Keratinocyte (primary cell): ENCODE data around the gene TH. TPM values are rescaled to one million over a fixed set of nuclear protein-coding genes. Genes with fewer than 3 reads are reported as not detected.

Experiments
- DNase-seq: peaks from one replicate; pipeline ENCODE4 v3.0.0-alpha.2; 2011; ENCODE audit warnings: low read depth, missing footprints, low spot score
- FAIRE-seq: peaks from 2 replicates; lab custom pipeline; 2011; peaks lifted over from hg19 to GRCh38; lab: Jason Lieb, UNC
- H2AFZ ChIP-seq: 2 replicates; pipeline ENCODE4 v1.6.0; 2012; ENCODE audit warnings: low read length, control low read depth, inconsistent platforms; ENCODE audit not compliant: control insufficient read depth
- H3K27ac ChIP-seq: 2 replicates; pipeline ENCODE4 v1.5.1; 2011; ENCODE audit warnings: low read length; ENCODE audit not compliant: control insufficient read depth, insufficient read depth
- H3K27me3 ChIP-seq: 3 replicates; pipeline ENCODE4 v1.6.0; 2011; ENCODE audit warnings: low read length; ENCODE audit not compliant: control insufficient read depth, insufficient read depth; ENCODE audit errors: extremely low read depth
- H3K36me3 ChIP-seq, 2 experiments: 2 replicates in 1 of 2; 3 replicates in 1 of 2; pipeline ENCODE4 v1.5.1; 2011; ENCODE audit warnings: low read length in 2 of 2, mild to moderate bottlenecking in 1 of 2; ENCODE audit not compliant: control insufficient read depth in 2 of 2, insufficient read depth in 2 of 2; ENCODE audit errors: extremely low read depth in 1 of 2
- H3K4me1 ChIP-seq: 3 replicates; pipeline ENCODE4 v1.5.1; 2011; ENCODE audit warnings: low read length; ENCODE audit not compliant: control insufficient read depth, insufficient read depth; ENCODE audit errors: extremely low read depth
- H3K4me2 ChIP-seq: 3 replicates; pipeline ENCODE4 v1.6.0; 2011; ENCODE audit warnings: low read depth, low read length; ENCODE audit not compliant: control insufficient read depth, insufficient read depth; ENCODE audit errors: extremely low read depth
- H3K4me3 ChIP-seq, 3 experiments: fragments of 200-600 bp in 1 of 3; sonication (generic) in 1 of 3; 2 replicates in 2 of 3; 3 replicates in 1 of 3; pipeline ENCODE4 v1.5.1; 2011 to 2016; ENCODE audit warnings: low read length in 3 of 3, mild to moderate bottlenecking in 3 of 3, control low read depth in 2 of 3, inconsistent platforms in 1 of 3, low read depth in 1 of 3, mixed read lengths in 1 of 3, mixed run types in 1 of 3, moderate library complexity in 1 of 3; ENCODE audit not compliant: control insufficient read depth in 2 of 3, insufficient read depth in 2 of 3; ENCODE audit errors: extremely low read depth in 1 of 3
- H3K79me2 ChIP-seq: 2 replicates; pipeline ENCODE4 v1.6.0; 2012; ENCODE audit warnings: low read length; ENCODE audit not compliant: control insufficient read depth, insufficient read depth
- H3K9ac ChIP-seq: 3 replicates; pipeline ENCODE4 v1.6.0; 2011; ENCODE audit warnings: low read length; ENCODE audit not compliant: control insufficient read depth, insufficient read depth; ENCODE audit errors: extremely low read depth
- H3K9me1 ChIP-seq: 3 replicates; pipeline ENCODE4 v1.6.0; 2011; ENCODE audit warnings: low read length; ENCODE audit not compliant: control insufficient read depth, insufficient read depth; ENCODE audit errors: extremely low read depth
- H3K9me3 ChIP-seq: 2 replicates; pipeline ENCODE4 v1.5.1; 2012; ENCODE audit warnings: low read depth, low read length; ENCODE audit not compliant: control insufficient read depth
- H4K20me1 ChIP-seq: 3 replicates; pipeline ENCODE4 v1.6.0; 2011; ENCODE audit warnings: low read length; ENCODE audit not compliant: control insufficient read depth, insufficient read depth; ENCODE audit errors: extremely low read depth
- CTCF ChIP-seq, 3 experiments: IDR thresholded peaks in 1 of 3; conservative IDR thresholded peaks in 1 of 3; optimal IDR thresholded peaks in 1 of 3; 2 replicates in 2 of 3; 3 replicates in 1 of 3; pipeline versions ENCODE3 to v1.5.1; 2011; ENCODE audit warnings: low read length in 3 of 3, mild to moderate bottlenecking in 3 of 3, moderate library complexity in 2 of 3, control low read depth in 1 of 3, inconsistent platforms in 1 of 3; ENCODE audit not compliant: insufficient read depth in 2 of 3; ENCODE audit errors: extremely low read depth in 1 of 3
- EZH2 ChIP-seq: IDR thresholded peaks from one replicate; pipeline ENCODE4 v1.6.1; 2012; ENCODE audit warnings: inconsistent platforms, mild to moderate bottlenecking, low read length, moderate library complexity
- dilution Hi-C: fragments of 300-500 bp; cut with MboI; formaldehyde crosslinking; loops from one replicate; pipeline ENCODE4 v1.7.0; 2020; ENCODE audit warnings: low sequenced_read_pairs; ENCODE audit not compliant: extremely low pct_ligation_motif_present
- polyA plus RNA-seq, 5 experiments: library from polyadenylated mRNA; depleted of rRNA in 3 of 5; stranded (reverse) in 3 of 5; stranded (forward) in 1 of 5; unstranded in 1 of 5; fragments of >200 nt; gene quantifications; 1 replicate in 1 of 5; 2 replicates in 3 of 5; 3 replicates in 1 of 5; pipeline versions ENCODE4 v1.2.1 to v1.2.3, GENCODE V29; 2011 to 2012; ENCODE audit warnings: missing spikeins in 2 of 5, low read depth in 1 of 5, low replicate concordance in 1 of 5

TH gene
- polyA plus RNA-seq, 1 donor (not counting 4 experiments of a cell fraction or from before 2014, with no cell fraction given) = 0.50 TPM

- no peaks in the 10 kb centered on the region for H3K9me3 ChIP-seq
- peaks cover 92% of the 10 kb centered on the region for H3K27me3 ChIP-seq
- no peak overlapping the region for H3K9ac ChIP-seq
- peak overlapping the region in 1 of 3 experiments; percentile 13 for H3K4me3 ChIP-seq
- H3K27ac ChIP-seq = no peak overlapping the region
- FAIRE-seq = no peak
- peaks cover 14% of the 10 kb centered on the region for H3K4me1 ChIP-seq
- no peaks in the 10 kb centered on the region for H3K9me1 ChIP-seq
- no peaks in the 10 kb centered on the region for H3K36me3 ChIP-seq
- peaks cover 8% of the 10 kb centered on the region for H4K20me1 ChIP-seq
- no peaks in the 10 kb centered on the region for H3K79me2 ChIP-seq
- H3K4me2 ChIP-seq = peak overlapping the region; percentile 48
- peak; percentile 70 for TF ChIP-seq EZH2
- TF ChIP-seq CTCF (optimal IDR thresholded peaks at IDR 0.05 in 1 of 3, IDR thresholded peaks at IDR 0.05 in 1 of 3, conservative IDR thresholded peaks at IDR 0.05 in 1 of 3; ENCODE audit: extremely low read depth in 1 of 3, insufficient read depth in 2 of 3, low read length in 3 of 3) = peak in 1 of 3 experiments; percentile 54
- no peak for DNase-seq
- H2AFZ ChIP-seq = no peak overlapping the region
- dilution Hi-C loops = no loop called here
These were observed 27.6 kb downstream of the TH start for GRCh38 chr11:2143799-2144543.

- H3K9me3 ChIP-seq = no peaks in the 10 kb centered on the region
- H3K79me2 ChIP-seq = no peaks in the 10 kb centered on the region
- H3K9ac ChIP-seq = no peak overlapping the region
- peaks cover 14% of the 10 kb centered on the region for H3K4me1 ChIP-seq
- dilution Hi-C loops = no loop called here
- peaks cover 8% of the 10 kb centered on the region for H4K20me1 ChIP-seq
- peak overlapping the region; percentile 48 for H3K4me2 ChIP-seq
- H3K27me3 ChIP-seq = peaks cover 87% of the 10 kb centered on the region
- DNase-seq (no peak), FAIRE-seq (no peak)
- peak overlapping the region in 1 of 3 experiments; percentile 13 for H3K4me3 ChIP-seq
- no peak overlapping the region for H2AFZ ChIP-seq
- no peaks in the 10 kb centered on the region for H3K36me3 ChIP-seq
- no peaks in the 10 kb centered on the region for H3K9me1 ChIP-seq
- TF ChIP-seq EZH2 = no peak
- no peak for TF ChIP-seq CTCF (optimal IDR thresholded peaks at IDR 0.05 in 1 of 3, IDR thresholded peaks at IDR 0.05 in 1 of 3, conservative IDR thresholded peaks at IDR 0.05 in 1 of 3; ENCODE audit: extremely low read depth in 1 of 3, insufficient read depth in 2 of 3, low read length in 3 of 3)
- H3K27ac ChIP-seq = no peak overlapping the region
These were observed 28.2 kb downstream of the TH start for GRCh38 chr11:2143477-2143798.
